NT2/D1 (cell line): ENCODE data around the gene PLCB1.

Experiments used
- DNase-seq: peaks from one replicate; pipeline ENCODE4 v3.0.0-alpha.2; 2011; ENCODE audit warnings: low read depth, low spot score
- H3K27me3 ChIP-seq: 2 replicates; pipeline ENCODE4 v1.6.0; 2011; ENCODE audit warnings: mild to moderate bottlenecking; ENCODE audit not compliant: insufficient read length, insufficient read depth
- H3K36me3 ChIP-seq: 2 replicates; pipeline ENCODE4 v1.6.1; 2011; ENCODE audit warnings: mild to moderate bottlenecking, low read length, mixed read lengths; ENCODE audit not compliant: insufficient read depth, insufficient read length
- H3K4me1 ChIP-seq: 2 replicates; pipeline ENCODE4 v1.5.1; 2011; ENCODE audit not compliant: insufficient read depth, insufficient read length
- H3K4me3 ChIP-seq: 2 replicates; pipeline ENCODE4 v1.5.1; 2011; ENCODE audit warnings: low read depth; ENCODE audit not compliant: insufficient read length
- H3K9ac ChIP-seq: 2 replicates; pipeline ENCODE4 v1.6.0; 2011; ENCODE audit warnings: low read depth; ENCODE audit not compliant: insufficient read length
- H3K9me3 ChIP-seq: 2 replicates; pipeline ENCODE4 v1.5.1; 2011; ENCODE audit warnings: mild to moderate bottlenecking, low read length; ENCODE audit not compliant: insufficient read depth
- SUZ12 ChIP-seq: IDR thresholded peaks from 2 replicates; pipeline ENCODE4 v1.6.1; 2011; ENCODE audit not compliant: insufficient read length, insufficient read depth; ENCODE audit errors: extremely low read depth
- YY1 ChIP-seq: IDR thresholded peaks from 2 replicates; pipeline ENCODE4 v1.6.1; 2011; ENCODE audit not compliant: insufficient read length, insufficient read depth
- ZNF274 ChIP-seq: IDR thresholded peaks from 2 replicates; pipeline ENCODE4 v1.6.1; 2011; ENCODE audit warnings: mild to moderate bottlenecking, low read depth, low read length

The PLCB1 gene

DNA sequence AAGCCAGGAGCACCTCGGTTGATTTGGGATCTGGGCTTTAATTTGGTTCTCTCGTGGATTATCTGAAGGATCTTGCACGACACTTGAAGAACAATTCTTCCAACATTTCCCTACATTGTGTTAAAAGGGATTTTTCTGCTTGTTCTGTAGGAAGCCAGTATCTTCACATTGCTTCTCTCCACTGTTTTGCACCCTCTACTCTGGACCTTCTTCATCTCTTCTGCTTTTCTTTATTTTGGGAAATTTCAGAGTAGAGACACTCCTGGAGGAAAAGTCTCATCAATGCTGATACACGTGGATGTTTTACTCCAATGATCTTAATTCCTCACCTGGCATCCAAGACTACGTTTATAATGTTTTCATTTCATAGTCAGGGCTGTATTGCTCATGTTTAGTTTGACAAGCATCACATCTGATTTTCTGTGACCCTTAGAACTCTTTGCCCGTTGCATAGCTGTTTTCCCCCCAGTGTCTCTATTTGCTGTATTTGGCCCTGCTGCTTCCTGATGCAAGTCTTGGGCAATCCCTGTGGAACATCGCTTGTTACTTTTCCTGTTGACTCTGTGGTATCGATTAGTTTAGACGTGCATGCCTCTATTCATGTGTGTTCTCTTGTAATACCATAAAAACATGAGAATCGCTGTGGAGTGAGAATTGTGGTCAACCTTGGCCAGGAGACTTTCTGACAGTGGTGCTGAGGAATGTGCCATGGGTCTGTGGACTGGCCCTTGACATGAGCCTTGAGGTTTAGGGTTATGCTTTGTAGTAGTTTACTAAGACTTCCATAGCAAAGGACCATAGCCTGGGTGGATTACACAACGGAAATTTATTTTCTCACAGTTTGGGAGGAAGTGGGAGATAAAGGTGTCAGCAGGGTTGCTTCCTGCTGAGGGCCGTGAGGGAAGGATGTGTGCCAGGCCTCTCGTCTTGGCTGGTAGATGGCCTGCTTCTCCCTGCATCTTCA, 12.5 kb downstream of the PLCB1 start:
- no peak for DNase-seq
- H3K4me3 ChIP-seq: no peak overlapping the region

DNA sequence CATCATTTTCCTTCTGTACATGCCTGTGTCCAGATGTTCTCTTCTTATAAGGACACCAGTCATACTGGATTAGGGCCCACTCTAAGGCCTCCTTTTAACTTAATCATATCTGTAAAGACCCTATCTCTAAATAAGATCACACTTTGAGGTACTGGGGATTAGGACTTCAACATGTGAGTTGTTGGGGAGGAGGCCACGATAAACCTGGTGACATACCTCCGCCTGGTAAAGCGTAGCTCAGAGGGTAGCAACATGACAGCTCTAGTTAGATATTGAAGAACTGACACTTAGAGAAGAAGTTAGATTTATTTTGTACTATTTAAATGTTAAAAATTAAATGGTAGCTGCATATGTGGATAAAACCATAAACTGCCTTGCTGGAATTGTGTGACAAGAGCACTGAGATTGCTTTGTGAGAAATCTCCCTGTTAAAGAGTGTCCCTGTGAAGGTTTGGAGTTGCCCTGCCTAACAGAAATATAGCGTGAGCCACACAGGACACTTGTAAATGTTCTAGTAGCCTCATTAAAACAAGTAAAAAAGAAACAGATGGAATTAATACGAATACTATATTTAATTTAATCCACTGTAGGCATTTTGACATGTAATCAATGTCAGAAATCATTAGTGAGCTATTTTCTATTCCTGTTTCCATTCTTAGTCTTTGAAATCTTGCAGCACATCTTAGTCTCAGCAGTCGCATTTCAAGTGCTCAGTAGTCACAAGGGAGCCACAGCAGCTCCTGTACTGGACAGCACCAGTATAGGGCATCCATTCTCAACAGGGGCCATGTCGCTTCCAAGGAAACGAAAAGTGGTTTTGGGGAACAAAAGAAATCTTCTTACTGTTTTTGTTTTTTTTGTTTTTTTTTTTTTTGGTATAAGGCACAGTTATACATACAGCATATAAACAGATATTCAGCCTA, 13.4 kb downstream of the PLCB1 start:
- Histone ChIP-seq H3K4me3 (no peak overlapping the region), H3K9me3 (no peaks in the 10 kb centered on the region)
- no peak for TF ChIP-seq SUZ12
- TF ChIP-seq ZNF274: no peak
- TF ChIP-seq YY1: no peak

More for the DNA sequence above, 12.5 kb downstream of the PLCB1 start:
- Histone ChIP-seq H3K9ac (no peak overlapping the region), H3K9me3 (no peaks in the 10 kb centered on the region), H3K27me3 (no peaks in the 10 kb centered on the region), H3K36me3 (no peaks in the 10 kb centered on the region), H3K4me1 (no peaks in the 10 kb centered on the region)
- TF ChIP-seq YY1: no peak
- TF ChIP-seq SUZ12: no peak
- TF ChIP-seq ZNF274: no peak

DNA sequence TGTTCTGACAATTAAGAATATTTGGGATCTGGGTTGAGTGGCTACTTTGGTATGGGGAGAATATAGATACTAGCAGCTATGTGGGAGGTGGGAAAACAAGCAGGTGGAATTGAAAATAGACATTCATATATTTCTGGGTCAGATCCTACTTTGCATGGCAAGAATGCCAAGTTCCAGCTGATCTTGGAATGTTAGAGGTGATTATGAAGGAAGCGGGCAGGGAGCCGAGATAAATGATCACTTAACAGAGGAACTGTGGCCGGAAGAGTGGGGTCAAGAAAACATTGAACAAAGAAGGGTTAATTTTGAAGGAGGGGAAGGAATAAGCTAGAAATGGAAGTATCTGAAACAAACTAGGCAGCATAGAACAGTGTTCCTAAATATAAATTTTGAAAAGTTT, 15.4 kb downstream of the PLCB1 start:
- H3K27me3 ChIP-seq: no peaks in the 10 kb centered on the region
- no peak overlapping the region for H3K9ac ChIP-seq
- TF ChIP-seq ZNF274 (no peak), YY1 (no peak), SUZ12 (no peak)
- H3K4me3 ChIP-seq: no peak overlapping the region
- H3K4me1 ChIP-seq: no peaks in the 10 kb centered on the region
- DNase-seq: no peak
- H3K36me3 ChIP-seq: peaks cover 3% of the 10 kb centered on the region
- H3K9me3 ChIP-seq: no peaks in the 10 kb centered on the region

More for the DNA sequence above, 13.4 kb downstream of the PLCB1 start:
- no peak for DNase-seq
- Histone ChIP-seq H3K36me3 (no peaks in the 10 kb centered on the region), H3K27me3 (no peaks in the 10 kb centered on the region), H3K4me1 (no peaks in the 10 kb centered on the region), H3K9ac (no peak overlapping the region)

DNA sequence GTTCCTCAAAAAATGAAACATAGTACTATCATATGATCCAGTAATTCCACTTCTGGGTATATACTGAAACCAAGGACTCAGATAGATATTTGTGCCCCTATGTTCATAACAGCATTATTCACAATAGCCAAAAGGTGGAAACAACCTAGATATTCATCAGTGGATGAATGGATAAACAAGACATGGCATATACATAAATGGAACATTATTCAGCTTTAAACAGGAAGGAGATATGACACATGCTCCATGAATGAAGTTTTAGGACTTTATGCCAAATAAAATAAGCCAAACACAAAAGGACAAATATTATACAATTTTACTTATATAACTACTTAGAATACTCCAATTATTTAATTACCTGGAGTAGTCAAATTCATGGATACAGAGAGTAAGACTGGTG, 16.4 kb downstream of the PLCB1 start:
- no peak for TF ChIP-seq YY1
- Histone ChIP-seq H3K9ac (no peak overlapping the region), H3K27me3 (no peaks in the 10 kb centered on the region), H3K4me3 (no peak overlapping the region), H3K9me3 (no peaks in the 10 kb centered on the region), H3K4me1 (no peaks in the 10 kb centered on the region), H3K36me3 (peaks cover 3% of the 10 kb centered on the region)
- DNase-seq: no peak

DNA sequence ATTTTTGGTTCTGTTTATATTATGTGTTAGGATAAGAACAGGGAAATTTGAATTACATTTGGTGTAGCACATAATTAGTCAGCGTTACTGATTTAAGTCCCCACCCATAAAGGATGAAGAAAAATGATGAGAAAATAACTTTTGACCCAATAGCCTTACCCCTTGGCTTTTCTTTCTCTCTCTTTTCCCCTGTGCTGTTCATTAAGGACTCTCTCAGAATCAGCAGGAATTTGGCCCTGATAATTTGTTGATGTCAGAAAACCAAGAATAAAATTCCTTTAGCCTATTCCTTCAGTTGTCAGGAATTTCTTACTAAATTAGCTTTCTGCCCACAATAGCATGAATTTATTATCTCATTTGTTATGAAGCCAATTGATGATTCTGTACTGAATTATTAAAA, 18.5 kb downstream of the PLCB1 start:
- no peak for TF ChIP-seq ZNF274
- TF ChIP-seq YY1: no peak
- no peak for TF ChIP-seq SUZ12
- H3K9ac ChIP-seq: no peak overlapping the region
- no peak overlapping the region for H3K4me3 ChIP-seq
- peaks cover 3% of the 10 kb centered on the region for H3K36me3 ChIP-seq
- no peak for DNase-seq
- no peaks in the 10 kb centered on the region for H3K27me3 ChIP-seq
- no peaks in the 10 kb centered on the region for H3K4me1 ChIP-seq
- H3K9me3 ChIP-seq: no peaks in the 10 kb centered on the region

DNA sequence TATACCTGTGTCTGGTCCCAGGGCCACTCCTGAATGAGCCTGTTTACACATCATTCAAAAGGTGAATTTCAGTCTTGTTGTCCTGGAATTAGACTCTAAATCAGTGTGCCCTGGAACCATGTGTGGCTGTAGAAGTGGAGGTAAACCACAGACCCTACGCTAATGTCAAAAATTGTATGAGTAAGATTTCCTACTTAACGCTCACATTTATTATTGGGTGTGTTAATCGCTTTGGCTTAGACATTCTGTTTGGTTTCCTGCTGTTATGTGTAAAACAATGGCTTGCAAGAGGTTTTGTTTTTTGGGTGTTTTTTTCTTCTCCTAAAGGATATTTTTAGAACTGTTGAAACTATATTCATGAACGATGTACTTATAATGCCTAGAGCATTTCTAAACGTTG, 19.3 kb downstream of the PLCB1 start:
- DNase-seq: no peak
- no peak overlapping the region for H3K9ac ChIP-seq

DNA sequence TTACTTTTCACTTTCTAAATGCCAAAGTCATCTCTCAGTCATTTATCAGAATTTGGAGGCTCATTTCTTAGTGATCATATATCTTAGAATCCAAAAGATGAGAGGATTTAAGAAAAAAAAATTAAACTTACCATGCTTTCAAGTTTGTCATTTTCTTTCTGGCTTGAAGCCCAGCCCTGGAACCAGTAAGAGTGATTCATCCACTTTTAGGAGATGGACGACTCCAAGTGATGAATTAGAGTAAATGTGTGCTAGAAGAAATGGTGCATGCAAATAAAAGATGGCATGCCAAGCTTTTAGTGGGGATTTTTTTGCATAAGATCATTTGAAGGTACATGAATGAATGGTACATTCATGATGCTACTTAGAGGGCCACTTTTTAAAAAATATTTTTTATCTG, 20.1 kb downstream of the PLCB1 start:
- TF ChIP-seq YY1: no peak
- TF ChIP-seq SUZ12: no peak
- no peak for TF ChIP-seq ZNF274
- no peak for DNase-seq
- Histone ChIP-seq H3K4me1 (no peaks in the 10 kb centered on the region), H3K9ac (no peak overlapping the region), H3K36me3 (peaks cover 3% of the 10 kb centered on the region), H3K27me3 (no peaks in the 10 kb centered on the region), H3K4me3 (no peak overlapping the region), H3K9me3 (no peaks in the 10 kb centered on the region)

More for the DNA sequence above, 19.3 kb downstream of the PLCB1 start:
- Histone ChIP-seq H3K4me1 (no peaks in the 10 kb centered on the region), H3K4me3 (no peak overlapping the region), H3K36me3 (peaks cover 3% of the 10 kb centered on the region), H3K9me3 (no peaks in the 10 kb centered on the region), H3K27me3 (no peaks in the 10 kb centered on the region)
- TF ChIP-seq YY1: no peak
- no peak for TF ChIP-seq ZNF274
- TF ChIP-seq SUZ12: no peak
